ENCODE results near the gene OXSR1.
A peak's percentile ranks its signal among the peaks of the same experiment; 100 is the strongest.

The OXSR1 gene

GRCh38 chr3:38266810-38267209 lies 101.5 kb downstream of the OXSR1 start:
- H3K4me1 Mint-ChIP-seq (ENCODE audit: low read depth): peaks cover 18% of the 10 kb centered on the region
- H3K27me3 Mint-ChIP-seq: no peaks in the 10 kb centered on the region
- DNase-seq: no peak
- H3K36me3 Mint-ChIP-seq (ENCODE audit: low read depth): peaks cover 3% of the 10 kb centered on the region
- no peak overlapping the region for H3K4me3 Mint-ChIP-seq
- no peak overlapping the region for H3K27ac Mint-ChIP-seq
- no peaks in the 10 kb centered on the region for H3K9me3 Mint-ChIP-seq

- Mint-ChIP-seq H3K27me3 (no peaks in the 10 kb centered on the region), H3K4me3 (no peak overlapping the region), H3K36me3 (ENCODE audit: low read depth) (peaks cover 2% of the 10 kb centered on the region), H3K9me3 (no peaks in the 10 kb centered on the region), H3K4me1 (ENCODE audit: low read depth) (peaks cover 18% of the 10 kb centered on the region), H3K27ac (peak overlapping the region; percentile 42)
- no peak for DNase-seq
These were observed 102.3 kb downstream of the OXSR1 start for GRCh38 chr3:38267662-38268061.

- H3K27ac Mint-ChIP-seq: no peak overlapping the region
- H3K4me3 Mint-ChIP-seq: no peak overlapping the region
- no peak for DNase-seq
- no peaks in the 10 kb centered on the region for H3K9me3 Mint-ChIP-seq
- no peaks in the 10 kb centered on the region for H3K27me3 Mint-ChIP-seq
- H3K36me3 Mint-ChIP-seq (ENCODE audit: low read depth): peaks cover 2% of the 10 kb centered on the region
- peaks cover 16% of the 10 kb centered on the region for H3K4me1 Mint-ChIP-seq (ENCODE audit: low read depth)
These were observed 102.8 kb downstream of the OXSR1 start for GRCh38 chr3:38268087-38268486.

GRCh38 chr3:38268522-38268921 lies 103.2 kb downstream of the OXSR1 start:
- Mint-ChIP-seq H3K9me3 (no peaks in the 10 kb centered on the region), H3K27me3 (no peaks in the 10 kb centered on the region), H3K4me1 (ENCODE audit: low read depth) (peaks cover 16% of the 10 kb centered on the region), H3K4me3 (no peak overlapping the region), H3K27ac (no peak overlapping the region), H3K36me3 (ENCODE audit: low read depth) (peaks cover 2% of the 10 kb centered on the region)
- DNase-seq: no peak

- no peak overlapping the region for H3K27ac Mint-ChIP-seq
- no peak overlapping the region for H3K4me3 Mint-ChIP-seq
- H3K36me3 Mint-ChIP-seq (ENCODE audit: low read depth): peaks cover 5% of the 10 kb centered on the region
These were observed 105.3 kb downstream of the OXSR1 start for GRCh38 chr3:38270606-38271005.

GRCh38 chr3:38271553-38271952 lies 106.2 kb downstream of the OXSR1 start:
- Mint-ChIP-seq H3K27me3 (no peaks in the 10 kb centered on the region), H3K27ac (no peak overlapping the region), H3K36me3 (ENCODE audit: low read depth) (peaks cover 5% of the 10 kb centered on the region), H3K4me3 (no peak overlapping the region), H3K4me1 (ENCODE audit: low read depth) (peaks cover 14% of the 10 kb centered on the region), H3K9me3 (no peaks in the 10 kb centered on the region)
- DNase-seq: no peak

More at GRCh38 chr3:38270606-38271005, 105.3 kb downstream of the OXSR1 start:
- Mint-ChIP-seq H3K4me1 (ENCODE audit: low read depth) (peaks cover 14% of the 10 kb centered on the region), H3K9me3 (no peaks in the 10 kb centered on the region), H3K27me3 (no peaks in the 10 kb centered on the region)
- no peak for DNase-seq

- Mint-ChIP-seq H3K36me3 (ENCODE audit: low read depth) (peaks cover 5% of the 10 kb centered on the region), H3K4me1 (ENCODE audit: low read depth) (no peaks in the 10 kb centered on the region), H3K4me3 (no peak overlapping the region), H3K27ac (no peak overlapping the region), H3K27me3 (no peaks in the 10 kb centered on the region), H3K9me3 (no peaks in the 10 kb centered on the region)
- no peak for DNase-seq
These were observed 109.7 kb downstream of the OXSR1 start for GRCh38 chr3:38274864-38275649.

GRCh38 chr3:38275658-38276057 lies 110.3 kb downstream of the OXSR1 start:
- H3K9me3 Mint-ChIP-seq: no peaks in the 10 kb centered on the region
- no peak overlapping the region for H3K27ac Mint-ChIP-seq
- no peak for DNase-seq
- H3K27me3 Mint-ChIP-seq: no peaks in the 10 kb centered on the region
- H3K36me3 Mint-ChIP-seq (ENCODE audit: low read depth): peaks cover 5% of the 10 kb centered on the region
- no peaks in the 10 kb centered on the region for H3K4me1 Mint-ChIP-seq (ENCODE audit: low read depth)
- H3K4me3 Mint-ChIP-seq: no peak overlapping the region

- no peak overlapping the region for H3K27ac Mint-ChIP-seq
- no peaks in the 10 kb centered on the region for H3K27me3 Mint-ChIP-seq
- DNase-seq: no peak
- no peaks in the 10 kb centered on the region for H3K9me3 Mint-ChIP-seq
- no peaks in the 10 kb centered on the region for H3K4me1 Mint-ChIP-seq (ENCODE audit: low read depth)
- peaks cover 3% of the 10 kb centered on the region for H3K36me3 Mint-ChIP-seq (ENCODE audit: low read depth)
- no peak overlapping the region for H3K4me3 Mint-ChIP-seq
These were observed 111.0 kb downstream of the OXSR1 start for GRCh38 chr3:38276081-38276916.

GRCh38 chr3:38276917-38277630 lies 111.7 kb downstream of the OXSR1 start:
- H3K4me1 Mint-ChIP-seq (ENCODE audit: low read depth): no peaks in the 10 kb centered on the region
- no peaks in the 10 kb centered on the region for H3K9me3 Mint-ChIP-seq
- no peak overlapping the region for H3K4me3 Mint-ChIP-seq
- H3K36me3 Mint-ChIP-seq (ENCODE audit: low read depth): peaks cover 3% of the 10 kb centered on the region
- DNase-seq: no peak
- H3K27me3 Mint-ChIP-seq: no peaks in the 10 kb centered on the region
- no peak overlapping the region for H3K27ac Mint-ChIP-seq

- no peak overlapping the region for H3K4me3 Mint-ChIP-seq
- no peaks in the 10 kb centered on the region for H3K27me3 Mint-ChIP-seq
- DNase-seq: no peak
These were observed 113.5 kb downstream of the OXSR1 start for GRCh38 chr3:38278841-38279240.

GRCh38 chr3:38281895-38282686 lies 116.8 kb downstream of the OXSR1 start, which contains the start of gene SLC22A14:
TSS of gene SLC22A14 (plus strand) at chr3:38282294. CDS start at chr3:38306027, 23,733 bp downstream.
- Mint-ChIP-seq H3K36me3 (ENCODE audit: low read depth) (no peaks in the 10 kb centered on the region), H3K27ac (no peak within 1 kb of the TSS), H3K4me3 (no peak within 1 kb of the TSS), H3K27me3 (no peaks in the 10 kb centered on the region), H3K4me1 (ENCODE audit: low read depth) (no peaks in the 10 kb centered on the region), H3K9me3 (no peaks in the 10 kb centered on the region)
- DNase-seq: no peak

More at GRCh38 chr3:38278841-38279240, 113.5 kb downstream of the OXSR1 start:
- no peaks in the 10 kb centered on the region for H3K4me1 Mint-ChIP-seq (ENCODE audit: low read depth)
- no peak overlapping the region for H3K27ac Mint-ChIP-seq
- H3K36me3 Mint-ChIP-seq (ENCODE audit: low read depth): peaks cover 3% of the 10 kb centered on the region
- H3K9me3 Mint-ChIP-seq: no peaks in the 10 kb centered on the region

- no peaks in the 10 kb centered on the region for H3K4me1 Mint-ChIP-seq (ENCODE audit: low read depth)
- DNase-seq: no peak
- no peaks in the 10 kb centered on the region for H3K9me3 Mint-ChIP-seq
- no peaks in the 10 kb centered on the region for H3K36me3 Mint-ChIP-seq (ENCODE audit: low read depth)
- H3K27me3 Mint-ChIP-seq: no peaks in the 10 kb centered on the region
- no peak overlapping the region for H3K27ac Mint-ChIP-seq
- H3K4me3 Mint-ChIP-seq: no peak overlapping the region
These were observed 118.7 kb downstream of the OXSR1 start for GRCh38 chr3:38283810-38284755.
